K562 (cell line): ENCODE results near the gene TMEM184A. TPM values are rescaled to one million over a fixed set of nuclear protein-coding genes. Genes with fewer than 3 reads are reported as not detected.
A peak's percentile ranks its signal among the peaks of the same experiment; 100 is the strongest.

Experiments used
- ATAC-seq: fragments of 200-7000 bp; cut with Tn5 transposase; 3 replicates; pipeline ENCODE4 v1.9.1; 2020; ENCODE audit warnings: moderate library complexity
- BruUV-seq: library from RNA; stranded (reverse); fragments of 400-500 nt; replicated peaks from 2 replicates; lab custom pipeline; 2021; lab: Mats Ljungman, UMichigan
- CTCF ChIA-PET: fragments of 300-600 bp; formaldehyde crosslinking; extraction: SDS; loops from one replicate; lab custom pipeline; 2021; ENCODE audit warnings: low intra/inter-chr PET ratio; lab: Yijun Ruan, JAX
- POLR2A ChIA-PET: fragments of 300-600, 350-650 bp; sonication (Branson Sonifier 250); formaldehyde crosslinking; extraction: SDS; loops from one replicate; lab custom pipeline; 2021; ENCODE audit warnings: antibody characterized with exemption, inconsistent platforms; lab: Yijun Ruan, JAX
- DNase-seq, 4 experiments: peaks; one replicate each; pipeline versions ENCODE4 v3.0.0 to v3.0.0-alpha.2; 2011 to 2018; ENCODE audit warnings: low spot score in 3 of 4, mixed read lengths in 3 of 4; ENCODE audit errors: extremely low read depth in 1 of 4
- FAIRE-seq: peaks from 2 replicates; lab custom pipeline; 2011; peaks lifted over from hg19 to GRCh38; lab: Jason Lieb, UNC
- H2AFZ ChIP-seq: 2 replicates; pipeline ENCODE4 v1.6.0; 2011; ENCODE audit warnings: low read depth, low read length, control low read depth, inconsistent platforms
- H3K27ac ChIP-seq: fragments of 200-600 bp; 3 replicates; pipeline ENCODE4 v1.8.0; 2011; ENCODE audit warnings: low read depth, mild to moderate bottlenecking, control low read depth, inconsistent platforms, low read length, moderate library complexity, mixed read lengths; ENCODE audit errors: extremely low read depth
- H3K27me3 ChIP-seq, 2 experiments: fragments of 300-600 bp in 1 of 2; 2 replicates in 1 of 2; 3 replicates in 1 of 2; pipeline versions ENCODE4 v1.6.0 to v1.8.0; 2011; ENCODE audit warnings: inconsistent platforms in 2 of 2, low read length in 2 of 2, mild to moderate bottlenecking in 1 of 2, mixed read lengths in 1 of 2, moderate library complexity in 1 of 2; ENCODE audit not compliant: control insufficient read depth in 2 of 2, insufficient read depth in 2 of 2
- H3K36me3 ChIP-seq: fragments of 300-600 bp; 3 replicates; pipeline ENCODE4 v1.8.0; 2011; ENCODE audit warnings: mild to moderate bottlenecking, low read length, inconsistent platforms; ENCODE audit not compliant: control insufficient read depth, insufficient read depth
- H3K4me1 ChIP-seq, 2 experiments: fragments of 200-600 bp in 1 of 2; replicated peaks in 1 of 2; 2 replicates in 1 of 2; 3 replicates in 1 of 2; pipeline versions ENCODE4 v1.5.1 to v1.8.0; 2011; ENCODE audit warnings: inconsistent platforms in 2 of 2, low read length in 2 of 2, mild to moderate bottlenecking in 1 of 2, mixed read lengths in 1 of 2, moderate library complexity in 1 of 2; ENCODE audit not compliant: control insufficient read depth in 2 of 2, insufficient read depth in 2 of 2
- H3K4me2 ChIP-seq: 2 replicates; pipeline ENCODE4 v1.6.1; 2011; ENCODE audit warnings: low read length, control low read depth, inconsistent platforms, mixed read lengths; ENCODE audit not compliant: insufficient read depth
- H3K4me3 ChIP-seq: fragments of 200-600 bp; sonication (generic), shearing (Covaris generic); 2 replicates; pipeline ENCODE4 v1.5.1; 2016; ENCODE audit warnings: control low read depth, inconsistent platforms
- H3K79me2 ChIP-seq: fragments of 200-600 bp; 3 replicates; pipeline ENCODE4 v1.8.0; 2011; ENCODE audit warnings: low read length, inconsistent platforms; ENCODE audit not compliant: control insufficient read depth, insufficient read depth
- H3K9ac ChIP-seq, 2 experiments: 2 replicates each; pipeline versions ENCODE4 v1.6.0 to v1.6.1; 2011; ENCODE audit warnings: low read depth in 2 of 2, low read length in 2 of 2, control low read depth in 1 of 2, inconsistent platforms in 1 of 2, mild to moderate bottlenecking in 1 of 2, mixed read lengths in 1 of 2; ENCODE audit not compliant: insufficient read depth in 1 of 2
- H3K9me1 ChIP-seq: one replicate; pipeline ENCODE4 v1.6.0; 2011; ENCODE audit warnings: inconsistent platforms, mild to moderate bottlenecking, low read length, moderate library complexity; ENCODE audit not compliant: control insufficient read depth, insufficient read depth
- H3K9me3 ChIP-seq: replicated peaks from 2 replicates; pipeline ENCODE4 v1.5.1; 2011; ENCODE audit warnings: low read depth, low read length, inconsistent platforms; ENCODE audit not compliant: control insufficient read depth, insufficient read depth
- H4K20me1 ChIP-seq: replicated peaks from 2 replicates; pipeline ENCODE4 v1.6.1; 2011; ENCODE audit warnings: low read length, inconsistent platforms, mixed read lengths; ENCODE audit not compliant: control insufficient read depth, insufficient read depth
- DDX20 ChIP-seq: fragments of 450-650 bp; IDR thresholded peaks from 2 replicates; pipeline ENCODE4 v1.6.1; 2016; ENCODE audit warnings: missing genetic modification characterization, low read depth, mild to moderate bottlenecking, missing compliant biosample characterization, moderate library complexity
- DIDO1 ChIP-seq: fragments of 450-650 bp; IDR thresholded peaks from 2 replicates; pipeline ENCODE4 v1.6.1; 2016; ENCODE audit warnings: low read depth, missing biosample characterization, missing genetic modification characterization
- ELF2 ChIP-seq: fragments of 250-450 bp; sonication (Bioruptor Pico); IDR thresholded peaks from 2 replicates; pipeline ENCODE4 v1.5.0; 2021; ENCODE audit warnings: mild to moderate bottlenecking
- GATAD2A ChIP-seq: fragments of 450-650 bp; IDR thresholded peaks from 2 replicates; pipeline ENCODE4 v1.6.1; 2017
- MECOM ChIP-seq: fragments of 250-450 bp; sonication (Bioruptor Pico); IDR thresholded peaks from 2 replicates; pipeline ENCODE4 v1.8.0; 2022; ENCODE audit warnings: inconsistent platforms
- MTF1 ChIP-seq: fragments of 250-450 bp; sonication (Bioruptor Pico); IDR thresholded peaks from 2 replicates; pipeline ENCODE4 v1.9.0; 2021; ENCODE audit warnings: moderate library complexity, mild to moderate bottlenecking, inconsistent platforms, borderline replicate concordance
- WGBS: fragments of 100-300 bp; shearing (Covaris generic); methylation state at CpG from one replicate; pipeline ENCODE4 v1.1.6; 2016; ENCODE audit warnings: low coverage, mixed read lengths; ENCODE audit not compliant: insufficient coverage; ENCODE audit errors: missing lambda C conversion rate; 5-methylcytosine and 5-hydroxymethylcytosine counted together
- in situ Hi-C: fragments of 300-500 bp; cut with MboI; formaldehyde crosslinking; loops from 4 replicates; pipeline ENCODE4 v1.15.0; 2018; ENCODE audit warnings: inconsistent platforms, mixed read lengths
- intact Hi-C: fragments of 100-400 bp; cut with micrococcal nuclease; formaldehyde crosslinking; loops from 2 replicates; pipeline ENCODE4 v1.14.2; 2022
- polyA plus RNA-seq, 8 experiments: library from polyadenylated mRNA; depleted of rRNA in 4 of 8; stranded (reverse) in 5 of 8; unstranded in 3 of 8; fragments of >200 nt; fragmentation: Nextera tagmentation in 2 of 8; fragmentation: Illumina TruSeq in 1 of 8; extraction: Ambion mirVana in 2 of 8; extraction: Trizol in 1 of 8; gene quantifications; 2 replicates each; pipeline versions ENCODE4 v1.2.1 to v1.2.3, GENCODE V29; 2011 to 2014; ENCODE audit warnings: inconsistent platforms in 1 of 8, missing spikeins in 1 of 8
- total RNA-seq, 7 experiments: library from RNA; depleted of rRNA in 6 of 7; stranded (reverse); fragments of >200 nt in 6 of 7; fragmentation: Illumina TruSeq in 2 of 7; extraction: Trizol in 2 of 7; gene quantifications; 2 replicates each; pipeline versions ENCODE4 v1.2.1 to v1.2.3, GENCODE V29; 2011 to 2021; ENCODE audit warnings: low replicate concordance in 1 of 7
- TF ChIP-seq, protein P1 (sequence below): sonication (generic); formaldehyde crosslinking; IDR thresholded peaks from 2 replicates; pipeline ENCODE4 v1.8.0; 2022; ENCODE audit warnings: missing genetic modification reagents, mild to moderate bottlenecking, moderate library complexity, borderline replicate concordance

Gene TMEM184A
- total and polyA plus RNA-seq, 9 of the 15 experiments (the other 6 are each of a cell fraction or from before 2014, with no cell fraction given), result 0.10 to 0.18 (median 0.11) TPM; not detected in 6

DNA sequence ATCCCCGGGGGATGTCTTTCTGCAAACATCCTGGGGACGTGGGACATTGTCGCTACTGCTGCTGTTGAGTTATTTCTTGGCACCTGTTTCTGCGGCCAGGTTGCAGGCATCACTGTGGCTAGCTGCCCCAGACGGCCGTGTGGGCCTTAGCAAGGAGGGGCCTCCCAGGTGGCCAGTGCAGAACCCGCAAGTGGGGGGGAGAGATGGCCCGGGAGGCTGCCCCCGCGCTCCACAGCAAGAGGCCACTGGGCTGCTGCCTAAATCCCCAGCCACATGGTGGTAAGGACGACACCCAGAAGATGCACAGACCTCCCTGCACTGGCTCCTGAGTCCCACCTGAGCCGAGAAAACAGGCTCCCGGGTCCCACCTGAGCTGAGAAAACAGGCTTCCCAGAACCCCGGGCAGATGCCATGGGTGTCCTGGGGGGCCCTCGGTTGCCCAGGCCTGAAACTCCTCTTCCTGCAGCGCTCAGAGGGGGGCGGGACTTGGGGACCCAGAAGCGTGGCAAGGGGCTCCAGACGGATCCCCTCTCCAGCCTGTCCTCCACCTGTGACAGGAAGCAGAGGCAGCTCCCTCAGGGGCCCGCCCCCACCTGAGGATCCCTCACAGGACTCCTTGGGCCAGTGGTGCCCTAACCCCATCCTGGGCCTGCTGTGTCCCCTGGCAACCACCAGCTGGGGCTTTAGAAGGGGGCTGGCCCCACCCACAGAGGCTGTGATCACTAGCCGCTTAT lies 26.5 kb downstream of the TMEM184A start:
- Histone ChIP-seq H3K79me2 (peaks cover 35% of the 10 kb centered on the region), H4K20me1 (peaks cover 25% of the 10 kb centered on the region), H3K4me2 (no peak overlapping the region), H3K27ac (no peak overlapping the region), H3K4me3 (no peak overlapping the region), H2AFZ (no peak overlapping the region), H3K9me1 (peaks cover 3% of the 10 kb centered on the region), H3K27me3 (peaks cover 13 to 14% of the 10 kb centered on the region in 2 experiments; a peak in 4 of 5 replicates), H3K9me3 (no peaks in the 10 kb centered on the region), H3K36me3 (no peaks in the 10 kb centered on the region), H3K4me1 (peaks cover 32 to 55% of the 10 kb centered on the region in 2 experiments), H3K9ac (no peak overlapping the region; a peak in 1 of 4 replicates)
- FAIRE-seq (no peak), ATAC-seq (no peak), DNase-seq (no peak)
- ChIA-PET CTCF (interaction anchor here (0.6 to 1.0 kb wide), 2 partner anchors 25 to 371 kb away, joined by 3 read pairs; no protein-coding TSS in a partner anchor), POLR2A (interaction anchor here (0.6 to 1.0 kb wide), 3 partner anchors 12 to 316 kb away, joined by 3 read pairs; no protein-coding TSS in a partner anchor)
- TF ChIP-seq, protein P1, sequence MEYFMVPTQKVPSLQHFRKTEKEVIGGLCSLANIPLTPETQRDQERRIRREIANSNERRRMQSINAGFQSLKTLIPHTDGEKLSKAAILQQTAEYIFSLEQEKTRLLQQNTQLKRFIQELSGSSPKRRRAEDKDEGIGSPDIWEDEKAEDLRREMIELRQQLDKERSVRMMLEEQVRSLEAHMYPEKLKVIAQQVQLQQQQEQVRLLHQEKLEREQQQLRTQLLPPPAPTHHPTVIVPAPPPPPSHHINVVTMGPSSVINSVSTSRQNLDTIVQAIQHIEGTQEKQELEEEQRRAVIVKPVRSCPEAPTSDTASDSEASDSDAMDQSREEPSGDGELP (CRISPR knock-in tag), result peak; percentile 45; the same call in 1 of the 2 replicates
- TF ChIP-seq DDX20 (tag) (no peak), MTF1 (CRISPR knock-in tag) (no peak), GATAD2A (no peak), DIDO1 (tag) (no peak), MECOM (CRISPR knock-in tag) (no peak), ELF2 (CRISPR knock-in tag) (no peak)
- in situ Hi-C loops (no loop called here), intact Hi-C loops (loop anchor here (2.0 kb wide), 1 partner anchor 23 kb away; no protein-coding TSS in a partner anchor)
- BruUV-seq, result no TSS peak
- WGBS, result 17% methylated on average over 18 of the region's 21 CpGs
